GM23338 (cell line): ENCODE data around the gene CKS1B.

Experiments used
- TF ChIP-seq, protein P1 (sequence below), 2 experiments: fragments of 200-600 bp in 1 of 2; sonication (generic) in 1 of 2; conservative IDR thresholded peaks; 2 replicates each; pipeline versions ENCODE4 v1.5.1 to v1.6.1; 2016 to 2017; ENCODE audit warnings: antibody characterized with exemption in 2 of 2, low read depth in 2 of 2, mild to moderate bottlenecking in 2 of 2, moderate library complexity in 1 of 2
- TF ChIP-seq, protein P2 (sequence below): IDR thresholded peaks from one replicate; pipeline ENCODE4 v1.6.1; 2018; ENCODE audit warnings: antibody characterized with exemption; ENCODE audit not compliant: unreplicated experiment

- TF ChIP-seq, protein P1, sequence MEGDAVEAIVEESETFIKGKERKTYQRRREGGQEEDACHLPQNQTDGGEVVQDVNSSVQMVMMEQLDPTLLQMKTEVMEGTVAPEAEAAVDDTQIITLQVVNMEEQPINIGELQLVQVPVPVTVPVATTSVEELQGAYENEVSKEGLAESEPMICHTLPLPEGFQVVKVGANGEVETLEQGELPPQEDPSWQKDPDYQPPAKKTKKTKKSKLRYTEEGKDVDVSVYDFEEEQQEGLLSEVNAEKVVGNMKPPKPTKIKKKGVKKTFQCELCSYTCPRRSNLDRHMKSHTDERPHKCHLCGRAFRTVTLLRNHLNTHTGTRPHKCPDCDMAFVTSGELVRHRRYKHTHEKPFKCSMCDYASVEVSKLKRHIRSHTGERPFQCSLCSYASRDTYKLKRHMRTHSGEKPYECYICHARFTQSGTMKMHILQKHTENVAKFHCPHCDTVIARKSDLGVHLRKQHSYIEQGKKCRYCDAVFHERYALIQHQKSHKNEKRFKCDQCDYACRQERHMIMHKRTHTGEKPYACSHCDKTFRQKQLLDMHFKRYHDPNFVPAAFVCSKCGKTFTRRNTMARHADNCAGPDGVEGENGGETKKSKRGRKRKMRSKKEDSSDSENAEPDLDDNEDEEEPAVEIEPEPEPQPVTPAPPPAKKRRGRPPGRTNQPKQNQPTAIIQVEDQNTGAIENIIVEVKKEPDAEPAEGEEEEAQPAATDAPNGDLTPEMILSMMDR (conservative IDR thresholded peaks at IDR 0.05; ENCODE audit: low read depth in 2 of 2): no peak
- TF ChIP-seq, protein P2, sequence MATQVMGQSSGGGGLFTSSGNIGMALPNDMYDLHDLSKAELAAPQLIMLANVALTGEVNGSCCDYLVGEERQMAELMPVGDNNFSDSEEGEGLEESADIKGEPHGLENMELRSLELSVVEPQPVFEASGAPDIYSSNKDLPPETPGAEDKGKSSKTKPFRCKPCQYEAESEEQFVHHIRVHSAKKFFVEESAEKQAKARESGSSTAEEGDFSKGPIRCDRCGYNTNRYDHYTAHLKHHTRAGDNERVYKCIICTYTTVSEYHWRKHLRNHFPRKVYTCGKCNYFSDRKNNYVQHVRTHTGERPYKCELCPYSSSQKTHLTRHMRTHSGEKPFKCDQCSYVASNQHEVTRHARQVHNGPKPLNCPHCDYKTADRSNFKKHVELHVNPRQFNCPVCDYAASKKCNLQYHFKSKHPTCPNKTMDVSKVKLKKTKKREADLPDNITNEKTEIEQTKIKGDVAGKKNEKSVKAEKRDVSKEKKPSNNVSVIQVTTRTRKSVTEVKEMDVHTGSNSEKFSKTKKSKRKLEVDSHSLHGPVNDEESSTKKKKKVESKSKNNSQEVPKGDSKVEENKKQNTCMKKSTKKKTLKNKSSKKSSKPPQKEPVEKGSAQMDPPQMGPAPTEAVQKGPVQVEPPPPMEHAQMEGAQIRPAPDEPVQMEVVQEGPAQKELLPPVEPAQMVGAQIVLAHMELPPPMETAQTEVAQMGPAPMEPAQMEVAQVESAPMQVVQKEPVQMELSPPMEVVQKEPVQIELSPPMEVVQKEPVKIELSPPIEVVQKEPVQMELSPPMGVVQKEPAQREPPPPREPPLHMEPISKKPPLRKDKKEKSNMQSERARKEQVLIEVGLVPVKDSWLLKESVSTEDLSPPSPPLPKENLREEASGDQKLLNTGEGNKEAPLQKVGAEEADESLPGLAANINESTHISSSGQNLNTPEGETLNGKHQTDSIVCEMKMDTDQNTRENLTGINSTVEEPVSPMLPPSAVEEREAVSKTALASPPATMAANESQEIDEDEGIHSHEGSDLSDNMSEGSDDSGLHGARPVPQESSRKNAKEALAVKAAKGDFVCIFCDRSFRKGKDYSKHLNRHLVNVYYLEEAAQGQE: no peak
Measured at GRCh38 chr1:155026588-155026987, 52.1 kb downstream of the CKS1B start.
